Brain microvascular endothelial cell (primary cell): ENCODE results near the gene CHRNG.

Experiments
- DNase-seq: peaks from one replicate; pipeline ENCODE4 v3.0.0-alpha.2; 2020
- H3K27ac ChIP-seq: fragments of 250-450 bp; sonication (Bioruptor Pico); 2 replicates; pipeline ENCODE4 v1.5.1; 2020; ENCODE audit warnings: mild to moderate bottlenecking, moderate library complexity
- H3K27me3 ChIP-seq: fragments of 250-450 bp; sonication (Bioruptor Pico); replicated peaks from 2 replicates; pipeline ENCODE4 v1.5.1; 2020; ENCODE audit warnings: mild to moderate bottlenecking
- H3K36me3 ChIP-seq: fragments of 250-450 bp; sonication (Bioruptor Pico); replicated peaks from 2 replicates; pipeline ENCODE4 v1.5.1; 2020; ENCODE audit warnings: mild to moderate bottlenecking
- H3K4me3 ChIP-seq: 2 replicates; pipeline ENCODE4 v1.5.1; 2011; ENCODE audit warnings: low read depth, mild to moderate bottlenecking, control low read depth, low read length, moderate library complexity
- CTCF ChIP-seq: IDR thresholded peaks from 2 replicates; pipeline ENCODE4 v1.5.1; 2011; ENCODE audit warnings: low read depth, mild to moderate bottlenecking, moderate library complexity, low read length, control low read depth, inconsistent platforms; ENCODE audit errors: missing control alignments
- in situ Hi-C: cut with HindIII; loops from 2 replicates; pipeline ENCODE4 v1.10.0; 2017; ENCODE audit warnings: low sequenced_read_pairs, low pct_ligation_motif_present

Gene CHRNG

DNA sequence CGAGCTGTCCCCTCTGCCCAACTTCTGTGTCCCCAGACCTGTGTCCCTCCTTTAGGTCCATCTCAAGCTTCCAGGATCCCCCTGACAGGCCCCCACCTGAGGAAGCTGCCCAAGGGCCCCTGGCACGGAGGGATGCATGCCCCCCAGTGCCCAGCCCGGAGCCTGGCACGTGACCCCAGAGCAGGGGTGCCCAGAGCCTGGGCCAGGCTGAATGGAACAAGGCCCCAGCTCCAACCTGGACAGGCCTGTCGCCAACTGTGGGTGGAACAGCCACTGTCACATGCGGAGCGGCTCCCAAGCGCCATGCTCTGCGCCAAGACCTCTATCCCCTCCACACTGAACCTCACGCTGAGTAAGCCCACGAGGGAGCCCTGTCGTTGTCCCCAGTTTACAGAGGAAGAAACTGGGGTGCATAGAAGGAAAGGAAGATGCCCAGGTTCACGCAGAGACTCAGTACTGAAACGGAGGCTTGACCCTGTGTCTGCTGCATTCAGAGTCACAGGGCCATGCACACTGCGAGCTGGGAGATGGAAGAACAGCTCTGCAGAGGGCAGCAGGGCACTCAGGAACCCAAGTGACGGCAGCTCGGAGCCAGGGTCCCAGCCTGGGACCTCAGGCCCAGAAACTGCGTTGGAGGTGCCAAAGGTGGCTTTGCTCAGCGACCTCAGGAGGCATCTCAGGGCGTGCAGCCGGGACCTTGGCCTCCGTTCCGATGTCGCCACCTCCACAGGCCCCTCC, 46.4 kb upstream of the CHRNG start:
- Histone ChIP-seq H3K36me3 (no peaks in the 10 kb centered on the region), H3K4me3 (no peak overlapping the region), H3K27me3 (peaks cover 17% of the 10 kb centered on the region), H3K27ac (no peak overlapping the region)
- TF ChIP-seq CTCF: no peak
- no peak for DNase-seq
- in situ Hi-C loops: no loop called here

GRCh38 chr2:232493701-232494474, 45.6 kb upstream of the CHRNG start:
- TF ChIP-seq CTCF: no peak
- no peaks in the 10 kb centered on the region for H3K36me3 ChIP-seq
- no peak overlapping the region for H3K27ac ChIP-seq
- H3K27me3 ChIP-seq: peaks cover 10% of the 10 kb centered on the region
- H3K4me3 ChIP-seq: no peak overlapping the region
- DNase-seq: no peak
- in situ Hi-C loops: no loop called here

DNA sequence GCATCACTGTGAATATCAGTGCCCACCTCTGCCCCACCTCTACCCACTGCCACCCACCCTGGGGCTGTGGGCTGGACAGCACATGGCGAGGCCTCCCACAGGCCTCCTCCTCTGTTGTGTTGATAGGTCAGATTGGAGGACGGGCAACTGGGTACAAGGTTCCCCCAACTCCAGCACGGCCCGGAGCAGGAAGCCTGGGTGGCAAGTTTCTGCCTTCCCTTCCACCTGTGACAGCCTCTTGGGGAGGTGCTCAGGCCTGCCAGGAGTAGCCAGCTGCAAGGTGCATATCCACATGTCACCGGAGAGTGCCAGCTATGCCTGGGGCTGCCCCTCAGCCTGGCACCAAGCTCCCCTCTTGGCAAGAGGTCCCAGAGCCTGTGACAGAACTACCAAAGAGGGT, 45.0 kb upstream of the CHRNG start:
- H3K27me3 ChIP-seq: peaks cover 6% of the 10 kb centered on the region
- DNase-seq: no peak
- H3K36me3 ChIP-seq: no peaks in the 10 kb centered on the region
- TF ChIP-seq CTCF: no peak
- no peak overlapping the region for H3K27ac ChIP-seq
- no peak overlapping the region for H3K4me3 ChIP-seq
- in situ Hi-C loops: no loop called here

GRCh38 chr2:232495292-232495691, 44.2 kb upstream of the CHRNG start:
- H3K27ac ChIP-seq: no peak overlapping the region
- no peak for TF ChIP-seq CTCF
- DNase-seq: no peak
- no peak overlapping the region for H3K4me3 ChIP-seq
- H3K27me3 ChIP-seq: peaks cover 2% of the 10 kb centered on the region
- in situ Hi-C loops: no loop called here
- H3K36me3 ChIP-seq: no peaks in the 10 kb centered on the region

GRCh38 chr2:232496501-232497270, 42.8 kb upstream of the CHRNG start:
- Histone ChIP-seq H3K27ac (no peak overlapping the region), H3K36me3 (no peaks in the 10 kb centered on the region), H3K4me3 (no peak overlapping the region), H3K27me3 (peaks cover 10% of the 10 kb centered on the region)
- TF ChIP-seq CTCF: no peak
- in situ Hi-C loops: no loop called here
- DNase-seq: no peak
